GM19455 (cell line): ENCODE results near the gene UGT8.
"Not testable (repeated sequence)": the region's sequence is repeated elsewhere in the genome, so short reads cannot be mapped to it uniquely, and the experiment has no call there.

Source experiments
- ATAC-seq: cut with Tn5 transposase; IDR thresholded peaks from one replicate; pipeline ENCODE4 v1.9.1; 2021; ENCODE audit not compliant: unreplicated experiment

The UGT8 gene, protein sequence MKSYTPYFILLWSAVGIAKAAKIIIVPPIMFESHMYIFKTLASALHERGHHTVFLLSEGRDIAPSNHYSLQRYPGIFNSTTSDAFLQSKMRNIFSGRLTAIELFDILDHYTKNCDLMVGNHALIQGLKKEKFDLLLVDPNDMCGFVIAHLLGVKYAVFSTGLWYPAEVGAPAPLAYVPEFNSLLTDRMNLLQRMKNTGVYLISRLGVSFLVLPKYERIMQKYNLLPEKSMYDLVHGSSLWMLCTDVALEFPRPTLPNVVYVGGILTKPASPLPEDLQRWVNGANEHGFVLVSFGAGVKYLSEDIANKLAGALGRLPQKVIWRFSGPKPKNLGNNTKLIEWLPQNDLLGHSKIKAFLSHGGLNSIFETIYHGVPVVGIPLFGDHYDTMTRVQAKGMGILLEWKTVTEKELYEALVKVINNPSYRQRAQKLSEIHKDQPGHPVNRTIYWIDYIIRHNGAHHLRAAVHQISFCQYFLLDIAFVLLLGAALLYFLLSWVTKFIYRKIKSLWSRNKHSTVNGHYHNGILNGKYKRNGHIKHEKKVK

DNA sequence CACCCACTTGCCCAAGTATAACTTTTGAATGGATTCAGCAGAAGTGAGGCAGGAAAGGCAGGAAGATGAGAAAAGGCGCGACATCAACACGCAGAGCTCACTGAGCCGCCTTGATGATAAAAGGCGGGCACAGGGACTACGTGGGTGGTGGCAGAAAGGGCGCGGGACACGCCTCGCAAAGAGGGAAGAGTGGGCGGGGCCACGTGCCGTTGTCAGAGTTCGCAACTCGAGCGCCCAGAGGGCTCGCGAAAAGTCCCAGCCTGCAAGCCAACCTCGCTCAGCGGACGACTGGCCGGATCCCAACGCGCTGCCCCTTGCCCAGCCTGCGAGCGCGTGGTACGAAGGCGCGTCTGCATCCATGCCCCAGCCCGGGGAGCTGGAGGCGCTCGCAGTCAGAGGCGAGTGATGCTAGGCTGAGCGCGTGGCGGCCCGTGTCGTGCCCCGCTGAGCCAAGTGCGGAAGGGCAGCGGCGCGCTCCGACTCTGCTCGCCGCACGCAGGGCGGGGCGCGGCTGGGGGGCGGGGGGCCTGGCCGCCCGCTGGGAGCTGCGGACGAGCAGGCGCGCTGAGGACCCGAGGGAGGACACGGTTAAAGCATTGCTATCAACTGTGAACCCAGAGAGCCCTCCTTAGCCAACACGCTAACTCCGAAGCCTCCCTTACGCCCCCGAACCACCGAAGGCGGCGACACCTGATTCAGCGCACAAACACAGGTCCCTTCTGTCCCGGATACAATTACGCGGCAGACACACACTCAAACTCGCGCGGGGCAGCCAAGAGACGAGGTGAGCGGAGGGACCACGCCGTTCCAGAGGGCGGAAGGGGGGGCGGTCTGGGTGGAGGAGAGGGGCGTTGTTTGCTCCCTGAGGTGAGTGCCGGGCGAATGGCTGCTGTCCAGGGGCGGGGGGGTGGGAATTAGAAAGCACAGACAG lies at the start of gene UGT8:
UGT8 (plus strand) TSS at position 617 of the 931 bp plus-strand sequence. CDS start 24,074 bp downstream, outside the sequence.
- peak; percentile 49 for ATAC-seq

DNA sequence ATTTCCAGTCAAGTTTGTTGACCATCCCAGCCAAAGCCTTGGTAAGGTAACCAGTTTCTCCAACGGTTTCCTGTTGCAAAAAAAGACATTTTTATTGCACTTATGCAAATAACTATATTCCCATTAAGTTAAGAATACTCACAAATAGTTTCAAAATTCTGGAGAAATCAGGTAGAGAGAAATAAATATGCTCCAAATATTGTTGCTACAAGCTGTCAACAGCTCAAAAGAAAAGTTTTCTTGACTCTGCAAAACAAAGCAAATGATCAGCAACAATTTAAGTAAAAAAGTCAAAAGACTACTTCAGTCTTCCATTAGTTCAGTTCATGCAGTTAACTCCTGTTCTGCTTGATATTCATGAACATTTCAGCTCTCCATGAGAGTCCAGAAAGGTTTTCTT lies 49.0 kb upstream of the UGT8 start:
- ATAC-seq, result no peak

DNA sequence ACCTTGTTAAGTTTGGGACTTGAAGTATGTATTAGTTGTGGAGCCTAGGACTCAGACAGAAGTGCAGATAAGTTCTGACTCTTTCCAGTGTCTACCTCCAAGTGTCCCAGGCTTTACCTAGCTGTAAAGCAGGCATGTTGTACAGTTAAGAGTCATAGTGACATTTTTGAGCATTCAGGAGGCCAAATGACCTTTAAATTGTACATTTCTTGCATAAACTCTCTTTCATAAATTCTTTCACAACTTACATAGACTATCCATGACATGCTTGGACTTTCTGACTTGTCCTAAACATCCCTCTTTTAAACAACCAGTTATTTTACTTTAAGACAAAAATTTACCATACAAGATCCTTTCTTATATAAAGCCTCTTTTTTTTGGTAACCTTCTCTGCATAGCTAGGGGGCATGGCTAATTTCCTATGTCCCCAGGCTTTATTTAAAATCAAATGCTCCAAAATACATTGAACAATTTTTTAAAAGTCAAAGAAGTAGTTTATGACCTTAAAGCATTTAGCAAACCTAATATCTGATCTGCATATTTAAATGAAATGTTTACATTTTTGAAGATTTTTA lies 40.1 kb upstream of the UGT8 start:
- ATAC-seq, result no peak

DNA sequence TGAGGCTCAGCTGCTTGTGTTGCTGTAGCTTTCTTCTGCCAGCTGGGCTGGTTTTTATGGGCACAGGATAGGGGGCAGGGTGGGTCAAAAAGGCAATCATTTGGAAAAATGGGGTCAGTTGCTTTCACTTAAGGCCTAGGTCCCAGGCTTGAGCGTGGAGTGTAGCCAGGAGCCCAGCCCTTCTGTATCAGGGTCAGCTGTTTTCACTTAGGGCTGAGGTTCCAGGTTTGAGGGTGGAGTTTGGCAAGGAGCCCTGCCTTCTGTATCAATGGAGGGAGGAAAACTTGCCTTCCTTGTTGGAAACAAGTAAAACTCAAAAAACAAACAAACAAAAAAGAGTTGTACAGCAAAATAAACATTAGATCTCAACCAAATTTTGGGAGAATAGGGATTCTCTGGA lies 37.0 kb upstream of the UGT8 start:
- no peak for ATAC-seq

DNA sequence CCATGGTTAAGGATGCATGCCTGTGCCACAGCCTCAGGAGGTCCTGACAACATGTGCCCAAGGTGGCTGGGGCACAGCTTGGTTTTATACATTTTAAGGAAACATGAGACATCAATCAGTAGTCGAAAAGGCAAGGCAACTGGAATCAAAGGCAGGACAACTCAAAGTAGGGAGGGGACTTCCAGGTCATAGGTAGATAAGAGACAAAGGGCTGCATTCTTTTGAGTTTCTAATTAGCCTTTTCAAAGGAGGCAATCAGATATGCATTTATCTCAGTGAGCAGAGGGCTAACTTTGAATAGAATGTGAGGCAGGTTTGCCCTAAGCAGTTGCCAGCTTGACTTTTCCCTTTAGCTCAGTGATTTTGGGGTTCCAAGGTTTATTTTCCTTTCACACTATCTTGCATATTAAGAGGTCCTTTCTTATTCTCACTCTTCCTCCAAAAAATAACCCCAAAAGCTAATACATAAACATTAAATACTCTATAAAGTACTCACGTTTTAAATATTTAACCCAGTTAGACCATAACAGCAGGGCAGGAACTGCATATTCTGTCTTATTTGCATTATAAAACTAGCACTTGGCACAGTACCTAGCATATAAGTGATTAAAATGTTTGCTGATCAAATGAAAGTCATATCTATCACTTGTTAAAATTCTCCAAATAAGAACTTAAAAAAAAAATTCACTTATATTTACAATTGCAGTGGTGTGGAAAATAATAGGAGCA lies 36.3 kb upstream of the UGT8 start:
- ATAC-seq, result no peak

DNA sequence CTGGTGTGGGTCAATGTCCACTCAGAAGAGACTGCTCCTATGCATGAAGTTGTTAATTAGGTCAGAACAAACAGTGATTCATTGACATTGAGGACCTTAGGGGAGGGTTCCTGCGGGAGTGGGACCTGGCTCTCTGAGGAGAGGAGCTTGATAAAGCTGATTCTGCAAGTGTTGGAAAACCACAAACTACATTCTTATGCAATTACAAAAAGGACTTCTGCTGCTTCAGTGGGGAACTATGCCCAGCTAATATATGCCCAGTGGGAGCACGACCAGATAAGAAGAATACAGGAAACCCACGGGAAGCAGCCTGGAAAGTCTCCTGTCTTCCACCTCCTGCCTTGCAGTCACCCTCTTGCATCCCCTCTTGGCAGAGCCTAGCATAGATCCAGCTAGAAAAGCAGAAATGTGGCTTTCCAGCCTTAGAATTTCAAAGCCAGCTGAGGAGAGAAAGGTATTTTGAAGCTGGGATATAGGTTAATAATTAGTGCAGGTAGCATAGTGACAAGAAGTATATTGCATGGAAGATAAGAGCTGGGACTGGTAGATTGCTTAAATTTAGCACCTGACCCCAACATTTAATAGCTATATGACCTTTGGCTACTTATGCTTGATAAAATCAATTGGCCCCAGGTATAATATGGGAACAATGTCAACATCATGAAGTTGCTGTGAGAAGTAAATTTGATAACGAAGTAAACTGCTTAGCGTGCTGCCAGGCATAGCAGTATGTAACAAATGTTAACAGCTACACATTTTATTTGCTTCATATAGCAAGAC lies 34.9 kb upstream of the UGT8 start:
- no peak for ATAC-seq

DNA sequence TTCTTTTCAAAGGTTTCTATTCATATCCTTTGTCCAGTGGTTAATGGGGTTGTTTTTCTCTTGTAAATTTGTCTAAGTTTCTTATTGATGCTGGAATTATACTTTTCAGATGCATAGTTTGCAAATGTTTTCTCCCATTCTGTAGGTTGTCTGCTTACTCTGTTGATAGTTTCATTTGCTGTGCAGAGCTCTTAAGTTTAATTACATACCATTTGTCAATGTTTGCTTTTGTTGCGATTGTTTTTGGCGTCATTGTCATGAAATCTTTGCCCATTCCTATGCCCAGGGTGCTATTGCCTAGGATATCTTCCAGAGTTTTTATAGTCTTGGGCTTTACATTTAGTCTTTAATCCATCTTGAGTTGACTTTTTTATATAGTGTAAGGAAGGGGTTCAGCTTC lies 21.2 kb upstream of the UGT8 start:
- no peak for ATAC-seq

DNA sequence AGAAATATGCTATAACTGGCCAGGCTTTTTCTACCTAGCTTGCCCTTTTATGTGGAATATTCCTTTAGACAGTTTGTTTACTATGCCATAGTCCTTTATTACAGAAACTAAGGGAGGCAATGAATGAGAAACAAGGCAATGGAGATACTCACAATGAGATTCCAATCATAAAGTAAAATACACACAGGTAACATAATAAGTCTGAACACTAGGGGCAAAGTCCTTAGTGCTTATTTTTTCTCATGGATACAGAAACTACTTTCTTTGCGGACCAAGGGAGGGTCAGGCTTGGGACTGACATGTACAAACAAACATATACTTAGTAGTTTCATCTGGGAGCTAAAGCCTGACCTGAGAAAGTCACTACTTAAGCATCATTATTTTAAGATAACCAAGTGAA lies 16.0 kb upstream of the UGT8 start:
- no peak for ATAC-seq

DNA sequence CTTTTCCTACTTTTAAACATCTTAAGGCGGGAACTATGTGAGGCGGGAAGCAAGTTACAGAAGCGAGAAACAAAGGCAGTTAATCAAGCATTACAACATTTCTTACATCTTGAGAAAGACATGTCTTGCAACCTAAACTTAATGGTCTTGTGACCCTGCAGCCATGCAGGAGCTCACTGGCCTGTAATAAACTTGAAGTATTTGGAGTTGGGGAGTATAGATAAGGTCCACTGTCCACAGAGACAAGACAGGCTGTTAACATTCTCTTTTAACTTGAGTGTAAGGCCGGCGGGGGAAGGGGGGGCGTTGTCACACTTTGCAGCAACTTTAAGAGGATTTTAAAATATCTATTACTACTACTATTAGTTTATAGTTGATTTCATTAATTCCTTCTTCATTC lies 10.3 kb upstream of the UGT8 start:
- no peak for ATAC-seq

DNA sequence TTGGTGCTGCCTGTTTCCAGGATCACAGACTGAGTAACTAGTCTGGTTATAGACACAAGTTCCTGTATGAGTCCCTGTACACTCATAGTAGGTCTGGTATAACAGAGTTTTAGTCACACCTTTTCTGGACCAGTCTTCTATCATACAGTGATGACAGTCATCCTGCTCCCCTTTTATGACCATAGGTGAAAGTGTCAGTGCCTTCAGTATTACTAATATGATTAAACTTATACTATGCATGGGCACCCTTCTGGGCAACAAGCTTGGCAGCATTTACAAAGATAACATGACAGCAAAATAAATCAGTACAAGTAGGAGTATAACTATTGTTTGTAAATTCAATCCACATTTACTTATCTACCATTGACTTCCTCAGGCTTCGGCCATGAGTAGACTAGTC lies 8.2 kb upstream of the UGT8 start:
- not testable (repeated sequence) for ATAC-seq

DNA sequence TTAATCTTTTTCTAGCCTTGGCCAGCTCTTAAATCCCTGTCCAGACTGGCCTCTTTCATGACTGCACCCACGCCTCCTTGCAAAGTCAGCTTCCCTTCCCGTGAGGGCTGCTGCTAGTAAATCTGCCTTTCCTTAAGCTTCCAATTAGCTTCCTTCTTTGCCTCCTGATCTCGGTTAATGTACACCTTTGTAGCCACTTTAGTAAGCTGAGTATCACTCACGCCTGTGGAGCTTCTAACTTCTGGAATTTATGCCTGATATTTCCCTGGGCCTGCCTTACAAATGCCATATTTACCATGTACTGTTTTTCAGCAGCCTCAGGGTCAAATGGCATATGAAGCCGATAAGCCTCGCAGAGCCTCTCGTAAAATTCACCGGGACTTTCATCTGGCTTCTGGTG lies 5.1 kb upstream of the UGT8 start:
- no peak for ATAC-seq

DNA sequence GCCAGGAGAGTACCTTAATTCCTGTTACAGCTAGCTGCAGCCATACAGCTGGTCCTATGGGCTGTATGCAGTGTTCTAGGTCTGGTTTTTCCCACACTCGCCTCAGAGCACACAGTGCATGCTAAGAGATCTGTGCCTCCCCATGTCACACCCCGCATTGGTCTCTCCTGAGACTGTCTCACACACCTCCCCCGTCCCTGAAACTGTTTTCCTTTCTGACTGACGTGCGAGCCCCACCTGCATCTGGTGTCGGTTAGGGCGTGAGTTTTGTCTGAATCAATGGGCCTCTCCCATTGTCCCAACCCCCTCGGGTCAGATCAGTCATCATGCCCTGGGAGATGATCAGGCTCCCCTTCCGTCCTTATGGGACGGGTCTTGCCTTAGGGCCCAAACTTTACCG lies 3.4 kb upstream of the UGT8 start:
- ATAC-seq, result no peak

DNA sequence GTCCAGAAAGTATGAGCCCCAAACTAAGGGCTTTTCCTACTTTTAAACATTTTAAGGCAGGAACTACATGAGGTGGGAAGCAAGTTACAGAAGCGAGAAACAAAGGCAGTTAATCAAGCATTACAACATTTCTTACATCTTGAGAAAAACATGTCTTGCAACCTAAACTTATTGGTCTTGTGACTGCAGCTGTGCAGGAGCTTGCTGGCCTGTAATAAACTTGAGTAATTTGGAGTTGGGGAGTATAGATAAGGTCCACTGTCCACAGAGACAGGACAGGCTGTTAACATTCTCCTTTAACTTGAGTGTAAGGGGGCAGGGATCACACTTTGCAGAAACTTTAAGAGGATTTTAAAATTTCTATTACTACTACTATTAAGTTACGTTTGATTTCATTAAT lies 2.7 kb upstream of the UGT8 start:
- ATAC-seq, result no peak

DNA sequence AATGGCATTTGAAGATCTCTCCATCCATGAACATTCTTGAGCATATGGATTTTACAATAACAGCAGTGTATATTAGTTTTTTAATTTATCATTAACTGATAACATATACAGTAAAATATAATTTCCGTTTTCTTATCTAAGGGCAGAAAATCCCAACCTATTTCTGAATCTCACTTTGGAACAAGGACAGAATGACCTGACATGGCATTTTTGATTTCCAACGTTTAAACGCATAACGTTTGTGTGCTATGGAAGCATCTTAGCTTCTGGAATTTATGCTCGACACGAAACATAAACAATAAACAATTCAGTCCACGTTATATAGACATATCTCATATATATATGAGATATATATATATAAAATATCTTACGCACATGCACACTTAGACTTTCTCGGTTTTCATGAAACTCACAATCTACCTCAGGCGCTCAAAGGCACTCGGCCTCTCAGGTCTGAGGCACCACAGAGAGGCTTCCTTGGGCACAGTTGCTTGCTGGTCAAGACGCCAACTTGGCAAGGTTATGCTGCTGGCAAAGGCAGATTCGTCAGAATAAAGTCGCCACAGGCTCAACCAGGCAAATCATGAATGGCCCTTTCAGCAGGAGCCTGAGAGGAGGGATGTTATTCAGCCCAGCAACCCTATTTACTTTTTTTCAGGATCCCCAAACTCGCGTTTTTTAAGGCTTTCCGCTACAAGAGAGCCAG lies 1.0 kb upstream of the UGT8 start:
- ATAC-seq, result no peak

DNA sequence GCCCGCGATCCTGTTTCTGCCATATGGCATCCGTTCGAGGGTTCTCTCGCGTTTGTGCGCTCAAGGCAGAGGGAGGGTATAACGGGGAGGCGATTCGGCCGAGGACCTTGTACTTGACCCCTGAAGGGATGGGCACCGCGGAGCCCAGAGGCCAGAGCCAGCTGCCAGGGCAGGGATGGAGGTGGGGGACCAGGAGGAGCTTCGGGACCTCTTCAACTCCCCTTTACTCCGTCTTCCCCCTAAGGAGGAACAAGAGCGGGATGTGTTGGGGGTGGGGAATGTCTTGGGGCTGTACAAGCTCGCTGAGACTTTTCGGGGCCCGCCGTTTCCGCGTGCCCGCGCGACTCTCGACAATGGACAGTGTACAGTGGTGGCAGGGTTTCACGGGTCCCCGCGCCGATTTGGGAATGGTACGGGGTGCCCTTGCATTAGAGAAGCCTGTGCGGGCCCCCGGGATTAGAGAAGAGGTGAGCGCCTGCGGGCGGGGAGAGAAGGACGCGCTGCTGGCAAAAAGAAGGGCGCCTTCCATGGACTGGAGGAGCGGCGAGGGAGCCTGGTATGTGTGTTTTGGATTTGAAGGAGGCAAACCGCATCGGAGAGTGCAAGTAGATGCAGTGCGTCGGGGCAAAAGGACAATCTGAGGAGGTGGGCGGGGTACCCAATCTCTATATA lies 760 bp downstream of the UGT8 start:
- no peak for ATAC-seq

DNA sequence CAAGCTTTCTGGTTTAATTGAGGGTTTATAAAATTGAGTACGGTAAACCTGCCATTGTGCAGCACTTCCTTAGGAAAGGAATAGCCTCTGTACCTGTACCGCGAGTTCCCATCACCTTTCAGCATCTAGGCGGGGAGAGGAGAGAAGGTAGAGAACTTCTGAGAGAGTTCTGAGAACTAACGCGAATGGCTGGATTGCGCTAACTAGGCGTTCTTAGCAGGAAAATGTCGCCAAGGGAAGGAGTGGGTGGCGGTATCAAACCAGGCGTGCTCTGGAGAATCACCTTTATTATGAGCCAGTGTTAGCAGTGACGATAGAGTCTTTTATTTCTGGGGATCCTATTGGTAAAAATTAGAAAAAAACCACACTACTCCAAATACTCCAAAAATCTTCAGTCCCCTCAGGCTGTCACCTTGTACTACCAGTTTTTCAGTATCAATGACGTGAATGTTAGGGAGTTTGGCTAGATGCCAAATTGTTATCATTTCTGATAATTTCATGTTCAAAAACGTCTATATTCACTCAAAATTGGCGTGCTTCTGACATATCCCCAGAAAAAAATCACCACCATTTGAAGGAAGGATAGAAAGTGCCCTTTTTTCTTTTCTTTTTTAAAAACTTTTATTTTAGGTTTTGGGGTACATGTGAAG lies 1.4 kb downstream of the UGT8 start:
- no peak for ATAC-seq

DNA sequence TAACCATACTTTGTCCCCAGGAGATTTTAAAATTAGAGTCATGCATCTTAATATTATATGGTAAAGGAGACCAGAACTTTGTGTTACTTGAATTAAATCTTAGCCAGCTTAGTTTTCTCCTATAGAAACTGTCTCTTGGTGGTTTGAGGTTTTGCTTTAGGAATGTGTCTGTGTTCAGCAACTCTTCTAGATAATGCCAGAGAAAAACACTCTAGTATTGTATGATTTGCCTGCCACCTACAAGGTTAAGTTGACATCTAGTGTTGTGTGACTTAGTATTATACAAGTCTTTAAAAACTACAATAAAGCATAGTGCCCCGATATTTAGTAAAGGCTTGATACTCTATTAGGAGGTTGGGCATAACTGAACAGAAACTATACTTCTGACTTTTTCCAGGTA lies 2.1 kb downstream of the UGT8 start:
- no peak for ATAC-seq

DNA sequence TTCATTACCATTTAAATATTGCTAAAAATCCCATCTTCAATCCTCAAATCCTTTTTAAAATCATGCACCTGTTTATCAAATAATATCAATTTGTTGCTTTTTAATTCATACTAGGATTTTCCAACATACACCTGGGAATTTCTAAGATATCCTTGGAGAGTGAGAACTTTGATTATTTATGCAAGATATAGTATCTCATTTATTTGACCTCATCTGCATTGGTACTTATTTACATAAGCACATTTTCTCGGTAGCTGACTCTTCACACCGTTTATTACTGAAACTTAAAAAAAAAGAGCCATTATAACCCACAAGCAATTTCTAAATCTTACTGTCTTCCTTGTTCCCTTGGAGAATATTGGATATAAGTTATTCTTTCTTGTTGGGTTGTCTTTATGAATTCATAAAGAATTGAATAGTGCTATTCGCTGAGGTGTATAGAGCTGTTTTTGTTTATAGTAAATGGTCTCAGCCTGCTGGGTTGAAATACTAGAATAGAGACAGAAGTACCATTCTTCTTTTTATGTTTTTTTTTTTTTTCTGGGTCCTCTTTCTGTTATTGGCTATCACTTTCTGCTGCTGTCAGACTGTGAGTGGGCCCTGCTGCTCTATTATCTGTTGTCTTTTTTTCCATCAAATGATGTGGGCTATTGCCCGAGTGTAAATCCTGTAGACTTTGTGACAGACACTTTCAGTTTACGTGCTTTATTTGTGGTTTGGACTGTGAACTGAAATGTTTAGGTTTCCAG lies 2.9 kb downstream of the UGT8 start:
- ATAC-seq, result peak; percentile 38
